Loucy (cell line): ENCODE results near the gene RBMS3.

ENCODE experiments used
- H2AFZ ChIP-seq: fragments of 200-600 bp; sonication (generic); 2 replicates; pipeline ENCODE4 v1.6.0; 2016; ENCODE audit warnings: antibody characterized with exemption, mild to moderate bottlenecking, low read length, moderate library complexity
- H3F3A ChIP-seq: fragments of 200-600 bp; 2 replicates; pipeline ENCODE4 v1.6.0; 2016; ENCODE audit warnings: antibody characterized with exemption, low read depth, mild to moderate bottlenecking
- H3K27me3 ChIP-seq: fragments of 200-600 bp; sonication (generic); 2 replicates; pipeline ENCODE4 v1.6.1; 2014; ENCODE audit warnings: low read length, mild to moderate bottlenecking; ENCODE audit not compliant: insufficient read depth, poor library complexity, severe bottlenecking
- H3K36me3 ChIP-seq: fragments of 200-600 bp; sonication (generic); 2 replicates; pipeline ENCODE4 v1.6.1; 2016; ENCODE audit warnings: low read length; ENCODE audit not compliant: insufficient read depth
- H3K4me1 ChIP-seq: fragments of 200-600 bp; sonication (generic); 2 replicates; pipeline ENCODE4 v1.5.1; 2014; ENCODE audit warnings: low read length, mild to moderate bottlenecking; ENCODE audit not compliant: insufficient read depth, poor library complexity, severe bottlenecking
- H3K4me2 ChIP-seq: fragments of 200-600 bp; sonication (generic); 2 replicates; pipeline ENCODE4 v1.6.0; 2014; ENCODE audit warnings: antibody characterized with exemption, low read length, low read depth, mild to moderate bottlenecking; ENCODE audit not compliant: poor library complexity, severe bottlenecking
- H3K4me3 ChIP-seq: fragments of 200-600 bp; sonication (generic); 2 replicates; pipeline ENCODE4 v1.5.1; 2014; ENCODE audit warnings: low read length, mild to moderate bottlenecking, mixed read lengths; ENCODE audit not compliant: poor library complexity, severe bottlenecking
- H3K79me2 ChIP-seq: fragments of 200-600 bp; sonication (generic); 2 replicates; pipeline ENCODE4 v1.6.1; 2014; ENCODE audit warnings: low read length; ENCODE audit not compliant: insufficient read depth
- H3K9ac ChIP-seq: fragments of 200-600 bp; sonication (generic); 2 replicates; pipeline ENCODE4 v1.6.0; 2014; ENCODE audit warnings: mild to moderate bottlenecking, low read depth, low read length, moderate library complexity; ENCODE audit not compliant: poor library complexity, severe bottlenecking
- H3K9me2 ChIP-seq: fragments of 200-600 bp; sonication (generic); replicated peaks from 2 replicates; pipeline ENCODE4 v1.6.1; 2016; ENCODE audit warnings: low read depth, low read length, mixed read lengths
- H3K9me3 ChIP-seq: fragments of 200-600 bp; sonication (generic); 2 replicates; pipeline ENCODE4 v1.6.1; 2014; ENCODE audit warnings: mild to moderate bottlenecking, antibody characterized with exemption, low read length, low read depth; ENCODE audit not compliant: insufficient read depth
- H4K20me1 ChIP-seq: fragments of 200-600 bp; sonication (generic); 2 replicates; pipeline ENCODE4 v1.6.0; 2014; ENCODE audit warnings: antibody characterized with exemption, low read length, mild to moderate bottlenecking; ENCODE audit not compliant: insufficient read depth, poor library complexity, severe bottlenecking
- CTCF ChIP-seq: fragments of 200-600 bp; sonication (generic); conservative IDR thresholded peaks from 2 replicates; pipeline ENCODE4 v1.5.1; 2014; ENCODE audit warnings: mild to moderate bottlenecking, antibody characterized with exemption, low read length
- EZH2phosphoT487 ChIP-seq: fragments of 200-600 bp; IDR thresholded peaks from 2 replicates; pipeline ENCODE4 v1.6.1; 2018; ENCODE audit warnings: antibody characterized with exemption, mild to moderate bottlenecking, moderate library complexity, borderline replicate concordance

RBMS3 gene

GRCh38 chr3:29590012-29590411 lies 309.1 kb downstream of the RBMS3 start:
- Histone ChIP-seq H3K9me2 (no peaks in the 10 kb centered on the region), H2AFZ (no peak overlapping the region), H3K9ac (no peak overlapping the region), H3K27me3 (no peaks in the 10 kb centered on the region), H3K4me2 (no peak overlapping the region), H3K36me3 (no peaks in the 10 kb centered on the region), H3F3A (no peaks in the 10 kb centered on the region), H3K4me1 (no peaks in the 10 kb centered on the region), H3K79me2 (no peaks in the 10 kb centered on the region), H3K4me3 (no peak overlapping the region), H3K9me3 (no peaks in the 10 kb centered on the region), H4K20me1 (no peaks in the 10 kb centered on the region)
- TF ChIP-seq EZH2phosphoT487 (no peak), CTCF (no peak)

- Histone ChIP-seq H3K4me3 (no peak overlapping the region), H2AFZ (no peak overlapping the region), H3K36me3 (no peaks in the 10 kb centered on the region), H3K9me3 (no peaks in the 10 kb centered on the region), H4K20me1 (no peaks in the 10 kb centered on the region), H3K27me3 (no peaks in the 10 kb centered on the region), H3F3A (no peaks in the 10 kb centered on the region), H3K9ac (no peak overlapping the region), H3K4me2 (no peak overlapping the region), H3K79me2 (no peaks in the 10 kb centered on the region), H3K4me1 (no peaks in the 10 kb centered on the region), H3K9me2 (no peaks in the 10 kb centered on the region)
- TF ChIP-seq CTCF (no peak), EZH2phosphoT487 (no peak)
These were observed 309.6 kb downstream of the RBMS3 start for GRCh38 chr3:29590461-29590860.

- TF ChIP-seq EZH2phosphoT487 (no peak), CTCF (no peak)
- no peaks in the 10 kb centered on the region for H3K27me3 ChIP-seq
- no peaks in the 10 kb centered on the region for H3K79me2 ChIP-seq
- H3K36me3 ChIP-seq: no peaks in the 10 kb centered on the region
- no peaks in the 10 kb centered on the region for H3K9me2 ChIP-seq
- no peak overlapping the region for H3K4me2 ChIP-seq
- no peaks in the 10 kb centered on the region for H4K20me1 ChIP-seq
- H3K9me3 ChIP-seq: no peaks in the 10 kb centered on the region
- H3F3A ChIP-seq: no peaks in the 10 kb centered on the region
- H3K4me1 ChIP-seq: no peaks in the 10 kb centered on the region
- H2AFZ ChIP-seq: no peak overlapping the region
- no peak overlapping the region for H3K9ac ChIP-seq
- H3K4me3 ChIP-seq: no peak overlapping the region
These were observed 310.7 kb downstream of the RBMS3 start for GRCh38 chr3:29591579-29591978.
